Measurements from ENCODE around the gene RFWD3.

- TF ChIP-seq, protein P1, sequence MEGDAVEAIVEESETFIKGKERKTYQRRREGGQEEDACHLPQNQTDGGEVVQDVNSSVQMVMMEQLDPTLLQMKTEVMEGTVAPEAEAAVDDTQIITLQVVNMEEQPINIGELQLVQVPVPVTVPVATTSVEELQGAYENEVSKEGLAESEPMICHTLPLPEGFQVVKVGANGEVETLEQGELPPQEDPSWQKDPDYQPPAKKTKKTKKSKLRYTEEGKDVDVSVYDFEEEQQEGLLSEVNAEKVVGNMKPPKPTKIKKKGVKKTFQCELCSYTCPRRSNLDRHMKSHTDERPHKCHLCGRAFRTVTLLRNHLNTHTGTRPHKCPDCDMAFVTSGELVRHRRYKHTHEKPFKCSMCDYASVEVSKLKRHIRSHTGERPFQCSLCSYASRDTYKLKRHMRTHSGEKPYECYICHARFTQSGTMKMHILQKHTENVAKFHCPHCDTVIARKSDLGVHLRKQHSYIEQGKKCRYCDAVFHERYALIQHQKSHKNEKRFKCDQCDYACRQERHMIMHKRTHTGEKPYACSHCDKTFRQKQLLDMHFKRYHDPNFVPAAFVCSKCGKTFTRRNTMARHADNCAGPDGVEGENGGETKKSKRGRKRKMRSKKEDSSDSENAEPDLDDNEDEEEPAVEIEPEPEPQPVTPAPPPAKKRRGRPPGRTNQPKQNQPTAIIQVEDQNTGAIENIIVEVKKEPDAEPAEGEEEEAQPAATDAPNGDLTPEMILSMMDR (IDR thresholded peaks at IDR 0.05; ENCODE audit: borderline replicate concordance, extremely low read depth, low read length, poor library complexity, severe bottlenecking), result no peak
- no peak for TF ChIP-seq EZH2 (IDR thresholded peaks at IDR 0.05; ENCODE audit: borderline replicate concordance, low read depth, low read length, severe bottlenecking)
Observed at GRCh38 chr16:74654536-74655050, 12.1 kb downstream of the RFWD3 start.
